H9 (cell line): ENCODE measurements around the gene NANOS3. TPM values are rescaled to one million over a fixed set of nuclear protein-coding genes. Genes with fewer than 3 reads are reported as not detected.

ENCODE experiments used
- DNase-seq: peaks from one replicate; pipeline ENCODE4 v3.0.0-alpha.2; 2017
- H2AFZ ChIP-seq: one replicate; pipeline ENCODE4 v1.6.1; 2013; ENCODE audit warnings: mild to moderate bottlenecking, low read length, control low read depth, moderate library complexity
- H2AK5ac ChIP-seq: 2 replicates; pipeline ENCODE4 v1.6.1; 2013; ENCODE audit warnings: low read length, control low read depth, mixed read lengths; ENCODE audit not compliant: insufficient read length
- H2BK120ac ChIP-seq: one replicate; pipeline ENCODE4 v1.6.1; 2013; ENCODE audit warnings: low read depth, mild to moderate bottlenecking, low read length, control low read depth, inconsistent platforms; ENCODE audit not compliant: poor library complexity, severe bottlenecking
- H2BK12ac ChIP-seq: 2 replicates; pipeline ENCODE4 v1.6.1; 2013; ENCODE audit warnings: low read length, control low read depth, mixed read lengths, low read depth; ENCODE audit not compliant: insufficient read length
- H2BK15ac ChIP-seq: 2 replicates; pipeline ENCODE4 v1.6.1; 2013; ENCODE audit warnings: low read depth, low read length, control low read depth
- H2BK20ac ChIP-seq: one replicate; pipeline ENCODE4 v1.6.1; 2013; ENCODE audit warnings: low read depth, mild to moderate bottlenecking, low read length, control low read depth, inconsistent platforms; ENCODE audit not compliant: poor library complexity, severe bottlenecking
- H2BK5ac ChIP-seq: 2 replicates; pipeline ENCODE4 v1.6.1; 2013; ENCODE audit warnings: low read length, control low read depth, mixed read lengths; ENCODE audit not compliant: insufficient read length
- H3K14ac ChIP-seq: 2 replicates; pipeline ENCODE4 v1.6.1; 2013; ENCODE audit warnings: low read length, control low read depth; ENCODE audit not compliant: insufficient read depth
- H3K18ac ChIP-seq: 2 replicates; pipeline ENCODE4 v1.6.1; 2013; ENCODE audit warnings: low read depth, mild to moderate bottlenecking, mixed read lengths, low read length, control low read depth; ENCODE audit not compliant: insufficient read length
- H3K23ac ChIP-seq: 2 replicates; pipeline ENCODE4 v1.6.1; 2013; ENCODE audit warnings: low read length, control low read depth, mixed read lengths, low read depth; ENCODE audit not compliant: insufficient read length
- H3K23me2 ChIP-seq: 2 replicates; pipeline ENCODE4 v1.6.1; 2013; ENCODE audit warnings: low read depth, mild to moderate bottlenecking, mixed read lengths, low read length, control low read depth; ENCODE audit not compliant: insufficient read length, poor library complexity, severe bottlenecking
- H3K27ac ChIP-seq: 2 replicates; pipeline ENCODE4 v1.5.1; 2013; ENCODE audit warnings: low read length, control low read depth, mixed read lengths, low read depth; ENCODE audit not compliant: insufficient read length
- H3K27me3 ChIP-seq: 2 replicates; pipeline ENCODE4 v1.6.1; 2013; ENCODE audit warnings: low read length, control low read depth, inconsistent platforms; ENCODE audit not compliant: insufficient read depth
- H3K4ac ChIP-seq: 2 replicates; pipeline ENCODE4 v1.6.1; 2013; ENCODE audit warnings: low read depth, mild to moderate bottlenecking, control low read depth, inconsistent platforms, low read length, moderate library complexity
- H3K4me1 ChIP-seq: 2 replicates; pipeline ENCODE4 v1.6.1; 2013; ENCODE audit warnings: low read length, control low read depth, inconsistent platforms; ENCODE audit not compliant: insufficient read depth
- H3K4me2 ChIP-seq: 2 replicates; pipeline ENCODE4 v1.6.1; 2013; ENCODE audit warnings: low read length, control low read depth, mixed read lengths; ENCODE audit not compliant: insufficient read length, insufficient read depth
- H3K56ac ChIP-seq: 2 replicates; pipeline ENCODE4 v1.6.1; 2013; ENCODE audit warnings: low read depth, mild to moderate bottlenecking, mixed read lengths, low read length, control low read depth; ENCODE audit not compliant: insufficient read length
- H3K79me1 ChIP-seq: 2 replicates; pipeline ENCODE4 v1.6.1; 2013; ENCODE audit warnings: low read depth, mild to moderate bottlenecking, moderate library complexity, low read length, control low read depth, inconsistent platforms; ENCODE audit not compliant: insufficient read depth, poor library complexity, severe bottlenecking
- H3K79me2 ChIP-seq: 2 replicates; pipeline ENCODE4 v1.6.1; 2013; ENCODE audit warnings: low read length, control low read depth, inconsistent platforms; ENCODE audit not compliant: insufficient read depth
- H3K9ac ChIP-seq: 2 replicates; pipeline ENCODE4 v1.6.1; 2013; ENCODE audit warnings: low read length, control low read depth, mixed read lengths; ENCODE audit not compliant: insufficient read length; ENCODE audit errors: extremely low read depth
- H3K9me3 ChIP-seq: one replicate; pipeline ENCODE4 v1.6.1; 2013; ENCODE audit warnings: low read depth, low read length, inconsistent platforms; ENCODE audit not compliant: control insufficient read depth
- H3T11ph ChIP-seq: one replicate; pipeline ENCODE4 v1.6.1; 2013; ENCODE audit warnings: mild to moderate bottlenecking, low read length, control low read depth, inconsistent platforms
- H4K20me1 ChIP-seq: one replicate; pipeline ENCODE4 v1.6.1; 2013; ENCODE audit not compliant: control insufficient read depth, insufficient read length, insufficient read depth
- H4K5ac ChIP-seq: 2 replicates; pipeline ENCODE4 v1.6.1; 2013; ENCODE audit warnings: low read depth, mild to moderate bottlenecking, mixed read lengths, low read length, control low read depth; ENCODE audit not compliant: insufficient read length
- H4K8ac ChIP-seq: replicated peaks from 2 replicates; pipeline ENCODE4 v1.6.1; 2013; ENCODE audit warnings: low read length, control low read depth, mixed read lengths, low read depth; ENCODE audit not compliant: insufficient read length
- H4K91ac ChIP-seq: 2 replicates; pipeline ENCODE4 v1.6.1; 2013; ENCODE audit warnings: low read depth, mild to moderate bottlenecking, moderate library complexity, mixed read lengths, low read length, control low read depth; ENCODE audit not compliant: insufficient read length
- H3K27ac Mint-ChIP-seq, 3 experiments: 2 replicates in 2 of 3; 3 replicates in 1 of 3; pipeline ENCODE4 v1.8.0; 2020 to 2021; ENCODE audit warnings: mixed read lengths in 3 of 3, mild to moderate bottlenecking in 1 of 3, moderate library complexity in 1 of 3
- H3K27me3 Mint-ChIP-seq: 2 replicates; pipeline ENCODE4 v1.8.0; 2021; ENCODE audit warnings: low read depth, mild to moderate bottlenecking, moderate library complexity, mixed read lengths
- H3K36me3 Mint-ChIP-seq, 3 experiments: 2 replicates in 2 of 3; 3 replicates in 1 of 3; pipeline ENCODE4 v1.8.0; 2020 to 2021; ENCODE audit warnings: low read depth in 3 of 3, mixed read lengths in 3 of 3; ENCODE audit not compliant: insufficient read depth in 1 of 3
- H3K4me1 Mint-ChIP-seq, 2 experiments: 2 replicates each; pipeline ENCODE4 v1.8.0; 2020; ENCODE audit warnings: mixed read lengths in 2 of 2
- H3K4me3 Mint-ChIP-seq, 2 experiments: 2 replicates in 1 of 2; 3 replicates in 1 of 2; pipeline ENCODE4 v1.8.0; 2020 to 2021; ENCODE audit warnings: mild to moderate bottlenecking in 2 of 2, mixed read lengths in 2 of 2, moderate library complexity in 1 of 2
- H3K9me3 Mint-ChIP-seq, 2 experiments: 2 replicates in 1 of 2; 3 replicates in 1 of 2; pipeline ENCODE4 v1.8.0; 2020; ENCODE audit warnings: mild to moderate bottlenecking in 2 of 2, mixed read lengths in 2 of 2, moderate library complexity in 1 of 2
- CTCF ChIP-seq: fragments of 200-600 bp; sonication (generic); conservative IDR thresholded peaks from 3 replicates; pipeline ENCODE4 v1.8.0; 2021; ENCODE audit warnings: antibody characterized with exemption, mild to moderate bottlenecking
- WGBS: extraction: QIAGEN DNeasy Blood & Tissue Kit; methylation state at CpG from one replicate; pipeline ENCODE4 v1.1.7; 2013; ENCODE audit warnings: missing lambda C conversion rate, low lambda C conversion rate, mixed read lengths; ENCODE audit not compliant: insufficient read length; ENCODE audit errors: extremely low coverage; 5-methylcytosine and 5-hydroxymethylcytosine counted together
- total RNA-seq: library from RNA; stranded (reverse); gene quantifications from 2 replicates; pipeline ENCODE4 v1.2.1, GENCODE V29; 2021

Gene NANOS3
- total RNA-seq, 1 experiment from 2014 or later = not detected

GRCh38 chr19:13899912-13900584 is 23.1 kb downstream of the NANOS3 start:
- no peak overlapping the region for H3K14ac ChIP-seq
- no peaks in the 10 kb centered on the region for H3K79me1 ChIP-seq
- H3K9me3 ChIP-seq = no peaks in the 10 kb centered on the region
- H2AFZ ChIP-seq = no peak overlapping the region
- Mint-ChIP-seq H3K4me1 (no peaks in the 10 kb centered on the region), H3K27me3 (peaks cover 5% of the 10 kb centered on the region), H3K4me3 (no peak overlapping the region), H3K27ac (no peak overlapping the region), H3K9me3 (no peaks in the 10 kb centered on the region; a peak in 1 of 5 replicates), H3K36me3 (no peaks in the 10 kb centered on the region)
- no peaks in the 10 kb centered on the region for H4K20me1 ChIP-seq
- H4K5ac ChIP-seq = no peak overlapping the region
- H3K79me2 ChIP-seq = no peaks in the 10 kb centered on the region
- no peak overlapping the region for H3K23ac ChIP-seq
- H4K91ac ChIP-seq = no peak overlapping the region
- H3K4me2 ChIP-seq = no peak overlapping the region
- no peak overlapping the region for H3K18ac ChIP-seq
- H3K4ac ChIP-seq = no peak overlapping the region
- no peak overlapping the region for H3K56ac ChIP-seq
- H2BK20ac ChIP-seq = no peak overlapping the region
- TF ChIP-seq CTCF = no peak
- no peak for DNase-seq
- H2BK5ac ChIP-seq = no peak overlapping the region
- no peak overlapping the region for H4K8ac ChIP-seq
- H2AK5ac ChIP-seq = no peak overlapping the region
- no peak overlapping the region for H2BK15ac ChIP-seq
- H3K9ac ChIP-seq = no peak overlapping the region
- no peak overlapping the region for H2BK12ac ChIP-seq
- H3K27me3 ChIP-seq = no peaks in the 10 kb centered on the region
- no peak overlapping the region for H3T11ph ChIP-seq
- no CpG with 5 or more reads among the region's 5 CpGs for WGBS
- H3K27ac ChIP-seq = no peak overlapping the region
- no peaks in the 10 kb centered on the region for H3K4me1 ChIP-seq
- H2BK120ac ChIP-seq = no peak overlapping the region
- H3K23me2 ChIP-seq = no peaks in the 10 kb centered on the region
